ENCODE results near the gene ENO3. TPM values are rescaled to one million over a fixed set of nuclear protein-coding genes. Genes with fewer than 3 reads are reported as not detected.

ENO3 gene
- total and polyA plus RNA-seq, 2 experiments from 2014 or later = 1.2 to 4.1 TPM

DNA sequence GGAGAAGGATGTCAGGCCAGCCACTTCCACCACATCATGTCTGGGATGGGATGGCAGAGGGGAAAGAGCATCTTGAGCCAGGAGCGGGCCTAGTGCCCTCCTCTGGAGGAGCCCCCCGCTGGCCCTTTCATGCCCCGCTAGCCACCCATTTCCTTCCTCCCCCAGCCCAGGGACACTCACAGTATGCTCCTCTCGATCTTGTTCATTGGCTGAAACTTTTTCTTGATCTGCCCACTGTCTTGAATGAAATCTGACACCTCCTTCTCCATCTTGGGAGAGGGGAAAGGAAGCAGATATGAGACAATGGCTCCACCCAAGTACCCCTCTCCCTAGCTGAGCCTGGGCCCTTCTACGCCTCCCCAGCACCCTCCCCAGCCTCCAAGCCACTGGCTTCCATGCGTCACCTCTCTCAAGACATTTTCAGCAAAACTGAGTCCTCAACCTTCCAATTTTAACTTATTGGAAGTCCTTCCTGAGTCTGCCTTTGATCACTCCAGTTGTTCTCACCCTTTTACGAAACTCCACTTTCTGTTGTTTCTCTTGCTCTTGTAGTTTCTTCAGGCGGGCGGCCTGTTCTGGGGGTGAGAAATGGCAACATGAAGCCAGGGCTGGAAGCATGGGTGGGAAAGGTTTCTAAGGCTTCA is 9.5 kb downstream of the ENO3 start:
- 81 to 82% methylated on average over 9 of the region's 9 CpGs for WGBS, 2 experiments (ENCODE audit: low coverage in 1 of 2, low lambda C conversion rate in 2 of 2, missing lambda C conversion rate in 2 of 2)
- no peaks in the 10 kb centered on the region for H3K4me1 ChIP-seq (ENCODE audit: insufficient read depth)

DNA sequence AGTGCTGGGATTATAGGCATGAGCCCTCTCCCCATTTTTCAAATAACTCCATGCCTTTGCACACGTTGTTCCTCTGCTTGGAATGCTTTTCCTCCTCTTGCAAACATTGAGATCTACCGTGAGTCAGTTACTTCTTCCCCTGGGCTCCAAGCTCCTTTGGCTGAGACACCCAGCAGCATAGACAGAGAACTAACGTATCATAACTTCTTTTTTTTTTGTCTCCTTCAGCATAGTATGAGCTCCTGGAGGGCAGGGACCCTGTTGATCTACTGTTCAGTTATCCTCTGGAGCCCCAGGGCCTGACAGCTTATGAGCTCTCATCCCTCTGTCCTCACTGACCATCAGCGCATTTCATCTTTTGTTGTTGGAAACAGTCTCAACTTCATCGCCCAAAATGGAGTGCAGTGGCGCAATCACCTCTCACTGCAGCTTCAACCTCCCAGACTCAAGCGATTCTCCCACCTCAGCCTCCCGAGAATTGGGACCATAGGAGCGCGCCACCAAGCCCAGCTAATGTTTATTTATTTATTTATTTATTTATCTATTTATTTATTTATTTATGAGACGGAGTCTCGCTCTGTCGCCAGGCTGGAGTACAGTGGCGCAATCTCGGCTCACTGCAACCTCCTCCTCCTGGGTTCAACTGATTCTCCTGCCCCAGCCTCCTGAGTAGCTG is 14.5 kb downstream of the ENO3 start:
- H3K36me3 ChIP-seq (ENCODE audit: low read depth) = peaks cover 7% of the 10 kb centered on the region; the same call in 1 of the 2 replicates
- peak overlapping the region; percentile 90 for H3K27ac ChIP-seq
- peaks cover 24% of the 10 kb centered on the region for H3K79me2 ChIP-seq (ENCODE audit: insufficient read depth)
- no peak for TF ChIP-seq EZH2phosphoT487 (IDR thresholded peaks at IDR 0.05; ENCODE audit: insufficient read depth, low read depth)
- no peak for TF ChIP-seq EZH2 (IDR thresholded peaks at IDR 0.05; ENCODE audit: insufficient read depth, poor library complexity, severe bottlenecking)
- H3K9ac ChIP-seq = no peak overlapping the region
- H3K4me3 ChIP-seq = no peak overlapping the region
- peaks cover 36% of the 10 kb centered on the region for H3F3A ChIP-seq (ENCODE audit: insufficient read depth)
- no peaks in the 10 kb centered on the region for H3K9me2 ChIP-seq (ENCODE audit: insufficient read depth)
- WGBS, 2 experiments (ENCODE audit: low coverage in 1 of 2, low lambda C conversion rate in 2 of 2, missing lambda C conversion rate in 2 of 2) = 97 to 98% methylated on average over 15 of the region's 15 CpGs
- no peaks in the 10 kb centered on the region for H4K20me1 ChIP-seq (ENCODE audit: insufficient read depth)
- DNase-seq = no peak
- H3K4me1 ChIP-seq (ENCODE audit: insufficient read depth) = peaks cover 24% of the 10 kb centered on the region
- no peaks in the 10 kb centered on the region for H3K9me3 ChIP-seq (ENCODE audit: low read depth)
- no peak overlapping the region for H3K4me2 ChIP-seq (ENCODE audit: unreplicated experiment)
- no peak overlapping the region for H2AFZ ChIP-seq
- no peaks in the 10 kb centered on the region for H3K27me3 ChIP-seq (replicated peaks; ENCODE audit: insufficient read depth)
- in situ Hi-C loops (cut with MboI) = no loop called here

More for the DNA sequence above, 9.5 kb downstream of the ENO3 start:
- Histone ChIP-seq H3K4me2 (ENCODE audit: unreplicated experiment) (no peak overlapping the region), H3F3A (ENCODE audit: insufficient read depth) (no peaks in the 10 kb centered on the region), H3K9me3 (ENCODE audit: low read depth) (no peaks in the 10 kb centered on the region), H3K36me3 (ENCODE audit: low read depth) (peaks cover 14% of the 10 kb centered on the region; the same call in 1 of the 2 replicates), H3K9ac (no peak overlapping the region), H3K27me3 (replicated peaks; ENCODE audit: insufficient read depth) (no peaks in the 10 kb centered on the region), H3K79me2 (ENCODE audit: insufficient read depth) (peaks cover 16% of the 10 kb centered on the region), H3K27ac (no peak overlapping the region), H2AFZ (no peak overlapping the region), H3K4me3 (no peak overlapping the region), H3K9me2 (ENCODE audit: insufficient read depth) (no peaks in the 10 kb centered on the region), H4K20me1 (ENCODE audit: insufficient read depth) (no peaks in the 10 kb centered on the region)
- DNase-seq = no peak
- TF ChIP-seq EZH2 (IDR thresholded peaks at IDR 0.05; ENCODE audit: insufficient read depth, poor library complexity, severe bottlenecking) (no peak), EZH2phosphoT487 (IDR thresholded peaks at IDR 0.05; ENCODE audit: insufficient read depth, low read depth) (no peak)
- in situ Hi-C loops (cut with MboI) = no loop called here

DNA sequence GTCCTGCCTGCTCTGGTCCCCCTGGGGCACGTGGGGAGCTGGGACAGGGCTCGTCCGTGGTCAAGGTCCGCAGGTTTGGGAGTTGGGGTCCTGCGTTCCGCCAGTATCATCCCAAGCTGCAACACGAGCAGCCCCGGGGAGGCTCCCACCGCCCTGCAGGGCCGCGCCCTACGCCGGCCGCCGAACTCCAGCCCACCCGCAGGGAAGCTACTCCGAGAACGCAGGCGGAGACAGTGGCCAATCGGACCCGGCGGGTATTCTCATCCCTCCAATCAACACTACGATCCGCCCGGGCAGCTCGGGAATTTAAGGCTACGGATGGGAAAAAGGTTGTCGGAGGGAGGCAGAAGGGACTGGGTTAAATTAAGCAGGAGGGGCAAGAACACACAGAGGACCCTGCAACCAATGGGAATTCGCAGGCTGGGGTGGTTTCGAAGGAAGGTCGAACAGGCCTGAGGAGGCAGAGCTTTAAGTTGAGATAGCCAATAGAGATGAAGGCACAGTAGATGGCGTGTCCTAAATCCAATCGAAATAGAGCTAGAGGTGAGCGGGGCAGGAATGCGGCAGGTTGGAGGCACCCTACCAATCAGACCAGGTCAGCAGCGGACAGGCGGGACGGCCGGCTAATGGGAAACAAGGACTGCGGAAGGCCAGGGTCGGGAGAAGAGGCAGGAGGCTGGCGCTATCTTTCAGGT is 16.1 kb downstream of the ENO3 start:
- no peak for TF ChIP-seq EZH2 (IDR thresholded peaks at IDR 0.05; ENCODE audit: insufficient read depth, poor library complexity, severe bottlenecking)
- no peak for TF ChIP-seq EZH2phosphoT487 (IDR thresholded peaks at IDR 0.05; ENCODE audit: insufficient read depth, low read depth)
- H3K9me2 ChIP-seq (ENCODE audit: insufficient read depth) = no peaks in the 10 kb centered on the region
- no peaks in the 10 kb centered on the region for H3K9me3 ChIP-seq (ENCODE audit: low read depth)
- peak overlapping the region; percentile 91 for H3K9ac ChIP-seq
- no peaks in the 10 kb centered on the region for H3K27me3 ChIP-seq (replicated peaks; ENCODE audit: insufficient read depth)
- no peaks in the 10 kb centered on the region for H4K20me1 ChIP-seq (ENCODE audit: insufficient read depth)
- 0 out of 2 replicates have a peak overlapping the region, but pooled peaks have one; percentile 8 for H2AFZ ChIP-seq
- peaks cover 45% of the 10 kb centered on the region for H3F3A ChIP-seq (ENCODE audit: insufficient read depth)
- H3K4me3 ChIP-seq = peak overlapping the region; percentile 85
- H3K27ac ChIP-seq = peak overlapping the region; percentile 96
- H3K4me2 ChIP-seq (ENCODE audit: unreplicated experiment) = peak overlapping the region; percentile 96
- 1 to 2% methylated on average over 40 to 41 of the region's 42 CpGs for WGBS, 2 experiments (ENCODE audit: low coverage in 1 of 2, low lambda C conversion rate in 2 of 2, missing lambda C conversion rate in 2 of 2)
- peaks cover 24% of the 10 kb centered on the region for H3K79me2 ChIP-seq (ENCODE audit: insufficient read depth)
- no peaks in the 10 kb centered on the region for H3K36me3 ChIP-seq (ENCODE audit: low read depth)
- in situ Hi-C loops (cut with MboI) = no loop called here
- peaks cover 24% of the 10 kb centered on the region for H3K4me1 ChIP-seq (ENCODE audit: insufficient read depth)
- peak; percentile 99 for DNase-seq

Data from GM23248 (cell line).